T-helper 1 cell treated with Interleukin-12 subunit alpha and Interleukin-12 subunit beta and Interleukin-4 antibody, amounts not matched to agents 30 ng/mL and 1 ng/mL, for 36 hours (primary cell): Measurements from ENCODE around the gene CRYBG2. TPM values are rescaled to one million over a fixed set of nuclear protein-coding genes. Genes with fewer than 3 reads are reported as not detected.

Experiments used
- intact Hi-C: fragments of 100-400 bp; cut with micrococcal nuclease; formaldehyde crosslinking; loops from one replicate; pipeline ENCODE4 v1.15.1; 2024
- total RNA-seq: library from RNA; stranded (reverse); gene quantifications from 2 replicates; pipeline ENCODE4 v1.2.3, GENCODE V29; 2022

The CRYBG2 gene
- total RNA-seq, 1 donor from 2014 or later = 4.2 TPM

GRCh38 chr1:26283871-26284596 lies 69.9 kb downstream of the CRYBG2 start:
- intact Hi-C loops = loop anchor here (1.0 to 10.0 kb wide), 6 partner anchors 8 to 411 kb away; partner anchors contain the start of genes ARID1A, CEP85 and HMGN2

DNA sequence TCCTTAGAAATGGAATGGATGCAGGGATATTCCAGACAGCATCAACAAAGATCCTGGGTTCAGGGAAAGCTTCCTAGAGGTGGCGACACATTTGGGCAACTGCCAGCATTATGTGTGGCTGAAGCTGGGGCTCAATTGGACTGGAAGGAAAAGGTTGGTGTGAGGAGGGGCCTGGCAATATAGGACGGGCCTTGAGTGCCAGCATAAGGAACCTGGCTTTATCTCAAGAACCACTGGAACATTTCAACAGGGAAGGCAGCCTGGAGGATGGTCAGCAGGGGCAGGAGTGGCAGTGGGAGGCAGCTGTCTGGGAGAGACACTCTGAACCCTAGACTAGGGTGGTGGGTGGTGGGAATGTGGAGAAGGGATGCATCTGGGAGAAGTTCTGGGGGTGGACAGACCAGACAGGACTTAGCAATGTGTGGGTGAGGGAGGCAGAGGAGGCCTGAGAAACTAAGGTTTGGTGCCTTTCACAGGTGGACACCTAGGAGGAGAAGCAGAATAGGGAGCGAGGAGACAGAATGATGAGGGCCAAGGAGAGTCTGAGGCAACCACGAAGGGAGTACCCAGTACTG lies 70.6 kb downstream of the CRYBG2 start:
- intact Hi-C loops = loop anchor here (10.0 kb wide), 2 partner anchors 261 to 411 kb away; partner anchors contain the start of gene ARID1A

DNA sequence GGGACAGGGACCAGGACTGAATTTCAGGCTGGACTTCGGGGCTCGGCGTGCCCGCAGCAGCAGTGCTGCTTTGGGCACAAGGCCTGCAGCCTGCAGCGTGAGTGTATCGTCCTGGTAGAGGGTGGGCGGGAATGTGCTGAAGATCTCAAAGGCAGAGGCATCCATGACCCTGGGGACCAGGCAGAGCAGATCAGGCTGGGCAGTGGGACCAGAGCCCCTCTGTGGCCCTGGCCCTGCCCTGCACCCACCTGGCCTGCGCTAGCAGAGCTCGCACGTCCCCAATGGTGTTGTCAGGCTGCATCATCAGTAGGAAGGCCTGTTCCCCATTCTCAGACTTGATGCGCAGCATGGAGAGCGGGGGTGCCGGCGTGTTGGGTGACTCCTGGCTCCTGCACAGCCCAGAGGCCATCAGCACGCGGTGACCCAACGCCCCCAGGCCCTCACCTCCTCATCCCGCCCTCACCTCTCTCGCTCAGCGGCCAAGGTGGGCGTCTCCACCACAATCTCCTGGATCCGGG lies 71.5 kb downstream of the CRYBG2 start:
- intact Hi-C loops = loop anchor here (10.0 kb wide), 2 partner anchors 262 to 412 kb away; partner anchors contain the start of gene ARID1A

- intact Hi-C loops = loop anchor here (10.0 kb wide), 2 partner anchors 263 to 413 kb away; partner anchors contain the start of gene ARID1A
These were observed 72.0 kb downstream of the CRYBG2 start for GRCh38 chr1:26281971-26282370.

GRCh38 chr1:26281091-26281958 lies 72.6 kb downstream of the CRYBG2 start:
- intact Hi-C loops = loop anchor here (10.0 kb wide), 2 partner anchors 263 to 413 kb away; partner anchors contain the start of gene ARID1A

DNA sequence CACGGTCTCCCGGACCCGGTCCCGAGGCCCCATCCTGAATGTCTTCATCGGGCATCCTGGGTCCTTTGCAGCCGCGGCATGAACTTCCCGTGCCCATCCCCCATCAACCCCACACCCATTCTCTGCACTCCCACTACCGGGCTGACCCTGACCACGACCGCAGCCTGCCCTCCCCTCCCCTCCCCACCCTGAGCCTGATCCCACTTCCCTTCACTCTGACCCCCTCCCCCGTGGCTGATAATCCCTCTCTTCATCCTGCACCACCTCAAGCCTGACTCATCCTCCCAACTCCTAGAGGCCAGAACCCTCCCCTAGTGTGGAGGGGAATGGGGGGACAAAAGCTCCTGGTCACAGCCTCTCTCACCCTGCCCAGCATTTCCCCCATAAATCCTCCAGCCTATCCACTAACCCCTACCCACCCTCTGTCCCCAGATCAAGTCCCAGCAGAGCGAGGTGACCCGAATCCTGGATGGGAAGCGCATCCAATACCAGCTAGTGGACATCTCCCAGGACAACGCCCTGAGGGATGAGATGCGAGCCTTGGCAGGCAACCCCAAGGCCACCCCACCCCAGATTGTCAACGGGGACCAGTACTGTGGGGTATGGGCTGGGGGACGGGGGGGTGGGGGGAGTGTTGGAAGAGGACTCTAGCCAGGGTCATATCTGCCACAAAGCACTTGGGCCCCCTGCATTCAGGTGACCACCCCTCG lies 73.4 kb downstream of the CRYBG2 start:
- intact Hi-C loops = loop anchor here (10.0 kb wide), 2 partner anchors 264 to 414 kb away; partner anchors contain the start of gene ARID1A

- intact Hi-C loops = loop anchor here (1.0 to 10.0 kb wide), 4 partner anchors 27 to 415 kb away; partner anchors contain the start of genes ARID1A and UBXN11
These were observed 74.2 kb downstream of the CRYBG2 start, which contains the start of gene SH3BGRL3 for GRCh38 chr1:26279456-26280332. Gene SH3BGRL3 (plus strand): TSS chr1:26280086. CDS start chr1:26280156, 70 bp downstream.

DNA sequence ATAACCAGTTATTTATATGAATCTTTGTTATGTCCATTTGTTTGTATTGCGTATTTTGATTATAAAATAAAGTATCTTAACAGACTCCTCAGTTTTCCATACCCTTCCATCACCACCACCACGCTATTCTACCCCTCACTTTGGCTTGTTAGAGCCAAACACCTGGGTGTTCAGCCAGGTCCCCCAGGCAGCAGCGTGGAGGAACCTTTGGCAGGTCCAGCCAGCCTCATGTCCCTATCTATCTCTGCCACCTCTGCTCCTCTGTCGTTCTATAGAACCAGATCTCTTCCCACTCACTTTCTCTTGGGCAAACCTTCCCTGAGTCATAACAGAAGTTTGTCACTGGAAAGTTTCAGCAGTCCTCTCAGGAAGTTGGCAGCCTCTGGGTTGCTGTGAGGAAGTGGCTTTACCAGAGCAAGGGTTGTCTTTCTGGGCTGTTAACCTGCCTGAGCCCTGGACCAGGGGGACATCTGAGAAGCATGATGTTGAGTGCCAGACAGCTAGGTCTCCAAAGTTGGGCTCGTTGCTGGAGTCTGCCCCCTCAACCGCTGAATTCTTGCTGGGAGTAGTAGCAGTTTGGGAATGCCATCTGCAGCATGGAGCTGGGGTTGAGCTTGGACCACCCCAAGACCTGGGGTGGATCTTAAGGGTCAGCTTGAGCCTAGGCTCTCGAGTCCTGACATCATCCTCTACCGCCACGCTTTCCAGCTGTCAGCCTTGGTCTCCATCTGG lies 75.0 kb downstream of the CRYBG2 start:
- intact Hi-C loops = loop anchor here (1.0 to 5.0 kb wide), 2 partner anchors 27 to 152 kb away; partner anchors contain the start of gene UBXN11

- intact Hi-C loops = loop anchor here (5.0 kb wide), 1 partner anchor 151 kb away; no protein-coding TSS in a partner anchor
These were observed 75.6 kb downstream of the CRYBG2 start for GRCh38 chr1:26278303-26278702.

DNA sequence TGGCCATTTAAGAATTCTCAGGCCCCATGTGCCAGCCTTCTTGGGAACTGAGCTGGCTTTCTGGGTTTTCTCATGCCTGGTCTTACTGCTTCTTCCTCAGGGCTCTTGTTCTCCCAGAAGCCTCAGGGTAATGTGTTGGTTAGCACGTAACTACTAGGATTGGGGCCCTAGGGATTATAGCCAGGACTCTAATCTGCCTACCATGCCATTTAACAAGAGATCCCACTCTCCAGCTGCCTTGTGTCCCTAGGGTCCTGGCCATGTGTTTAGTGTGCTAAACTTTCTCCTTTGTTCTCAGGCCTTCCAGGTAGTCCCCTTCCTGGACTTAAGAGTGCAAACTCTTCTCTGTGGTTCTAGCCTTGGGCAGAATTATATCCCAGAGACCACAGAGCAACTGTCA lies 76.2 kb downstream of the CRYBG2 start:
- intact Hi-C loops = loop anchor here (5.0 kb wide), 1 partner anchor 150 kb away; no protein-coding TSS in a partner anchor

- intact Hi-C loops = loop anchor here (5.0 kb wide), 1 partner anchor 150 kb away; no protein-coding TSS in a partner anchor
These were observed 76.7 kb downstream of the CRYBG2 start for GRCh38 chr1:26277261-26277661.

DNA sequence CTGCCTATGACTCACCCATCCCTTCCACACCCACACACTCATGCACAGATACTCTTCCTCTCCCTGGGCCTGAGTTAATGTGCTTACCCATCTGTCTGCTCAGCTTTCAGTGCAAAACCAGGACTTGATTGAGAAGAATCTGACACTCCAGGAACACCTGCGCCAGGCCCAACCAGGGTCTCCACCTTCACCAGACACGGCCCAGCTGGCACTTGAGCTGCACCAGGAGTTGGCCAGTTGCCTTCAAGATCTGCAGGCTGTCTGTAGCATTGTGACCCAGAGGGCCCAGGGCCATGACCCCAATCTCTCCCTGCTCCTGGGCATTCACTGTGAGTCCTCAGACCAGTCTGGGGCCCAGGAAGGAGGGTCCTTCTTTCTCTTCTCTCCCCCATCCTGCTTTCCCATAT lies 77.5 kb downstream of the CRYBG2 start:
- intact Hi-C loops = loop anchor here (1.0 to 5.0 kb wide), 7 partner anchors 8 to 171 kb away; partner anchors contain the start of gene CEP85

- intact Hi-C loops = loop anchor here (1.0 to 5.0 kb wide), 11 partner anchors 8 to 171 kb away; partner anchors contain the start of genes CD52 and CEP85
These were observed 78.1 kb downstream of the CRYBG2 start for GRCh38 chr1:26275580-26276431.

- intact Hi-C loops = loop anchor here (1.0 to 5.0 kb wide), 5 partner anchors 42 to 148 kb away; partner anchors contain the start of gene CD52
These were observed 79.0 kb downstream of the CRYBG2 start for GRCh38 chr1:26274801-26275425.
